Activated naive CD4-positive, alpha-beta T cell treated with anti-CD3 and anti-CD28 coated beads, Interleukin-2, amount 50 U/mL, for 24 hours (primary cell): ENCODE data around the gene ZNF365.
A peak's percentile ranks its signal among the peaks of the same experiment; 100 is the strongest.
"Not testable (repeated sequence)": the region's sequence is repeated elsewhere in the genome, so short reads cannot be mapped to it uniquely, and the experiment has no call there.

Source experiments
- H3K27ac Mint-ChIP-seq: one replicate; pipeline ENCODE4 v1.8.0; 2021; ENCODE audit warnings: mild to moderate bottlenecking, mixed read lengths
- H3K27me3 Mint-ChIP-seq: one replicate; pipeline ENCODE4 v1.8.0; 2021; ENCODE audit warnings: mixed read lengths
- H3K36me3 Mint-ChIP-seq: one replicate; pipeline ENCODE4 v1.8.0; 2021; ENCODE audit warnings: mixed read lengths
- H3K4me1 Mint-ChIP-seq: one replicate; pipeline ENCODE4 v1.8.0; 2021; ENCODE audit warnings: mixed read lengths
- H3K4me3 Mint-ChIP-seq: one replicate; pipeline ENCODE4 v1.8.0; 2021; ENCODE audit warnings: mild to moderate bottlenecking, mixed read lengths
- H3K9me3 Mint-ChIP-seq: one replicate; pipeline ENCODE4 v1.8.0; 2021; ENCODE audit warnings: mixed read lengths

The ZNF365 gene

DNA sequence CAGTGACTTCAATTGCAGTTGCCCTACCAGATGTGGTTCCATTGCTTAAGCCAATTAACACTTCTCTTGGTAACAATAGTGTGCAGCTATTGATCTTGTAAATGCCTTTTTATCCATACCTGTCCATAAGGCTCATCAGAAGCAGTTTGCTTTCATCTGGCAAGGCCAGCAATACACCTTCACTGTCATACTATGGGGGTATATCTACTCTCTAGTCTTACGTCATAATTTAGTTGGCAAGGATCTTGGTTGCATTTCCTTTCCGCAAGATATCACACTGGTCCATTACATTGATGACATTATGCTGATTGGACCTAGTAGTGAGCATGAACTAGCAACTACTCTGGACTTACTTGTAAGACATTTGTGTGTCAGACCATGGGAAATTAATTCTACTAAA lies 17.7 kb upstream of the ZNF365 start:
- Mint-ChIP-seq H3K4me3 (no peak overlapping the region), H3K9me3 (peaks cover 21% of the 10 kb centered on the region), H3K27me3 (no peaks in the 10 kb centered on the region), H3K4me1 (peaks cover 40% of the 10 kb centered on the region), H3K27ac (no peak overlapping the region), H3K36me3 (peaks cover 5% of the 10 kb centered on the region)

DNA sequence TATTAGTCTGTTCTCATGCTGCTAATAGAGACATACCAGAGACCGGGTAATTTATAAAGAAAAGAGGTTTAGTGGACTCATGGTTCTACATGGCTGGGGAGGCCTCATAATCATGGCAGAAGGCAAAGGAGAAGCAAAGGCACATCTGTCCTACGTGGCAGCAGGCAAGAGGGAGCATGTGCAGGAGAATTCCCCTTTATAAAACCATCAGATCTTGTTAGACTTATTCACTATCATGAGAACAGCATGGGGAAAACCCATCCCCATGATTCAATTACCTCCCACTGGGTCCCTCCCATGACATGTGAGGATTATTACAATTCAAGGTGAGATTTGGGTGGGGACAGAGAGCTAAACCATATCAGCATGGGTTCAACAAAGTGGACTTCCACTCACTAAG lies 16.0 kb upstream of the ZNF365 start:
- Mint-ChIP-seq H3K4me3 (peak overlapping the region; percentile 16), H3K4me1 (peaks cover 25% of the 10 kb centered on the region), H3K9me3 (peaks cover 21% of the 10 kb centered on the region), H3K27ac (peak overlapping the region; percentile 79)
- H3K36me3 Mint-ChIP-seq, H3K27me3 Mint-ChIP-seq: not testable (repeated sequence)

DNA sequence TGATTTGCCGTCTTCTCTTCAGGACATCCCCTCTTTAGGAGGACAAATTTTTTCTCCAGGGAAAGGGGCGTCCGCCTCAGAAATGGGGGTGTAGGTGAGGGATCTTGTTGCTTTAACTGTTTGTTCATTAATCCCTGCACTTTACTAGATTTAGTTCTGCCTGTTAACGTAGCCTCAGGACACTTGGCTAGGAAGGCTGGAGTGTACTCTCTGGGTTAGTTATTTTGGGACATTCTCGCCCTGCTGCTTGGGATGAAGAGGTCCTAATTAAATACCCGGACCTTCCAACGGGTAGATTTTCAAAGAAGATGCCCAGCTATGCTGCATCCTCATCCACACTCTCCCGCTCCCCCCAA lies 552 bp upstream of the ZNF365 start:
- H3K9me3 Mint-ChIP-seq = no peaks in the 10 kb centered on the region
- H3K4me1 Mint-ChIP-seq = peaks cover 10% of the 10 kb centered on the region
- H3K27me3 Mint-ChIP-seq = peaks cover 11% of the 10 kb centered on the region
- H3K36me3 Mint-ChIP-seq = no peaks in the 10 kb centered on the region
- H3K27ac Mint-ChIP-seq = no peak overlapping the region
- peak overlapping the region; percentile 79 for H3K4me3 Mint-ChIP-seq

DNA sequence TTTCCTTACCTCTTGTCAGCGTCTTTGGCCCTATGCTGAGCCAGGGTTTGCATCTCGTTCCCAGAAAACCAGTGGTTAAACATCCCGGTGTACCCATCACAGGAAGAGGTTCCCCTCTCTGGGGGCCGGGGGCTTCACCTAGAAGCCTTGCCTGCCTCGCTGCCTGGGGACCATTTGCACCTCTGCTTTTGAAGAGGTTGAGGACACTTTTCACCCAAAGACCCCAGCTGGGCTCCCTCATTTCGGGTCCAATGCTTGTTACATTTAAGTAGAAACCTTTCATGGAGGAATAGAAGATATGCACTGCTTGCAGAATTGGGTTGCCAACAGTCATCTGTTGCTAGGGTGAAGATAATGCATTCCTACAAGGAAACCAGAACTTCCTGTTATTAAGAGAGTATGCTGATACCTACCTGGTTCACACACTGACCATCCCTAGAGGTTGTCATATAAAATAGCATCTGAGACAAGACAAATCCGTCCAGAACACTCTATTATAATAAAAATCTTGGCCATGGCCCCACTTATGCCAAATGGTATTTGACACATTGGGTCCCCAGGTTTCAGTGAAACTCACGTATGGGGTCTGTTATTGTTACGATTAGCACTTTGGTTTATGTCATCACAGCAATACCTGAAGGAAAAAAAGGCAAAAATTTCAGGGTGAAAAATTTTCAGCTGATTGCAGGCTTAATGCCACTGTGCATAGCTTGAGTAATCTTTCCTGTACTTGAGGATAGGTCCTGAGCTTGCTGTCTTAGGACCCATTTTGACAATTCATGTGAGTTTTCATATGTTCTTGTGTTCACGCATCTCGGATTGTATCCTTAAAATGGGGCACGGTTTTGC lies 917 bp downstream of the ZNF365 start:
- H3K27me3 Mint-ChIP-seq = peaks cover 11% of the 10 kb centered on the region
- H3K9me3 Mint-ChIP-seq = no peaks in the 10 kb centered on the region
- peaks cover 10% of the 10 kb centered on the region for H3K4me1 Mint-ChIP-seq
- H3K4me3 Mint-ChIP-seq = peak overlapping the region; percentile 85
- no peak overlapping the region for H3K27ac Mint-ChIP-seq
- no peaks in the 10 kb centered on the region for H3K36me3 Mint-ChIP-seq

DNA sequence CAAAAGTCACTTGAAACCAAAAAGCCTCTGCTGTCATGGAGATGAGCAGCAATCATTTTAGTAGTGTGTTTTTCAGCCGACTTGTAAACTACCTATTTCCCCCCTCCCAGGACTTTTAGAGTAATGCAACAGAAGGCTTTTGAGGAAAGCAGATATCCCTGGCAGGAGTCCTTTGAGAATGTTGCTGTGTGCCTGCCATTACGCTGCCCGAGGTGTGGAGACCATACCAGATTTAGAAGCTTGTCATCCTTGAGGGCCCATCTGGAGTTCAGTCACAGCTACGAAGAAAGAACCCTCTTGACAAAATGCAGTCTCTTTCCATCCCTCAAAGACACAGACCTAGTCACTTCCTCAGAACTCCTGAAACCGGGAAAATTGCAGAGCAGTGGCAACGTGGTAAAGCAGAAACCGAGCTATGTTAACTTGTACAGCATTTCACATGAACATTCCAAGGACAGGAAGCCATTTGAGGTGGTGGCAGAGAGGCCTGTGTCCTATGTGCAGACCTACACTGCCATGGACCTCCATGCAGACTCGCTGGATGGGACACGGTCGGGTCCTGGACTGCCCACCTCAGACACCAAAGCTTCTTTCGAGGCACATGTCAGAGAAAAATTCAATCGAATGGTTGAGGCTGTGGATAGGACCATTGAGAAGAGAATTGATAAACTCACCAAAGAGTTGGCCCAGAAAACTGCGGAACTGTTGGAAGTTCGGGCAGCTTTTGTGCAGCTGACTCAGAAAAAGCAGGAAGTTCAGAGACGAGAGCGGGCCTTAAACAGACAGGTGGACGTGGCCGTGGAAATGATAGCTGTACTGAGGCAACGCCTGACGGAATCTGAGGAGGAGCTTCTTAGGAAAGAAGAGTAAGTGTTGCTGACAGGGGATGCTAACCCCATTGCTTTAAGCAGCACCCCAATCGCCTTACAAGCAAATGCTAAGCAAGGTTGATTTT lies 2.2 kb downstream of the ZNF365 start:
- Mint-ChIP-seq H3K9me3 (no peaks in the 10 kb centered on the region), H3K27me3 (peaks cover 11% of the 10 kb centered on the region), H3K36me3 (no peaks in the 10 kb centered on the region), H3K4me3 (no peak overlapping the region), H3K27ac (no peak overlapping the region), H3K4me1 (peaks cover 10% of the 10 kb centered on the region)

- Mint-ChIP-seq H3K9me3 (no peaks in the 10 kb centered on the region), H3K27ac (no peak overlapping the region)
These were observed 2.9 kb downstream of the ZNF365 start for GRCh38 chr10:62377026-62377415.

GRCh38 chr10:62377966-62378365 lies 3.8 kb downstream of the ZNF365 start:
- Mint-ChIP-seq H3K4me1 (peaks cover 10% of the 10 kb centered on the region), H3K4me3 (no peak overlapping the region), H3K9me3 (no peaks in the 10 kb centered on the region), H3K36me3 (no peaks in the 10 kb centered on the region), H3K27me3 (peaks cover 11% of the 10 kb centered on the region), H3K27ac (no peak overlapping the region)

More at GRCh38 chr10:62377026-62377415, 2.9 kb downstream of the ZNF365 start:
- Mint-ChIP-seq H3K4me1 (peaks cover 10% of the 10 kb centered on the region), H3K4me3 (no peak overlapping the region), H3K27me3 (peaks cover 11% of the 10 kb centered on the region), H3K36me3 (no peaks in the 10 kb centered on the region)

DNA sequence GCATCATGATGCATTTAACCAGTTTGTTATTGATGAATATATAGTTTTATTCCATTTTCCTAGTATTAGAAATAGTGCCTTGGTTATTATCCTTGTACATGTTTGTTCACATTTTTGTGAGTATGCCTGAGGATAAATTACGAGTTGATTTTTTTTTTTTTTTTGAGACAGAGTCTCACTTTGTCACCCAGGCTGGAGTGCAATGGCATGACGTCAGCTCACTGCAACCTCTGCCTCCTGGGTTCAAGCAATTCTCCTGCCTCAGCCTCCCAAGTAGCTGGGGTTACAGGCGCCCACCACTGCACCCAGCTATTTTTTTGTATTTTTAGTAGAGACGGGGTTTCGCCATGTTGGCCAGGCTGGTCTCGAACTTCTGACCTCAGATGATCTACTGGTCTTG lies 4.7 kb downstream of the ZNF365 start:
- not testable (repeated sequence) for H3K27me3 Mint-ChIP-seq, H3K4me3 Mint-ChIP-seq, H3K4me1 Mint-ChIP-seq

GRCh38 chr10:62379394-62379793 lies 5.2 kb downstream of the ZNF365 start:
- Mint-ChIP-seq H3K4me1 (peaks cover 11% of the 10 kb centered on the region), H3K27me3 (peaks cover 7% of the 10 kb centered on the region), H3K27ac (peak overlapping the region; percentile 24), H3K9me3 (no peaks in the 10 kb centered on the region), H3K36me3 (no peaks in the 10 kb centered on the region), H3K4me3 (no peak overlapping the region)

More for the DNA sequence above, 4.7 kb downstream of the ZNF365 start:
- not testable (repeated sequence) for H3K27ac Mint-ChIP-seq, H3K9me3 Mint-ChIP-seq, H3K36me3 Mint-ChIP-seq

DNA sequence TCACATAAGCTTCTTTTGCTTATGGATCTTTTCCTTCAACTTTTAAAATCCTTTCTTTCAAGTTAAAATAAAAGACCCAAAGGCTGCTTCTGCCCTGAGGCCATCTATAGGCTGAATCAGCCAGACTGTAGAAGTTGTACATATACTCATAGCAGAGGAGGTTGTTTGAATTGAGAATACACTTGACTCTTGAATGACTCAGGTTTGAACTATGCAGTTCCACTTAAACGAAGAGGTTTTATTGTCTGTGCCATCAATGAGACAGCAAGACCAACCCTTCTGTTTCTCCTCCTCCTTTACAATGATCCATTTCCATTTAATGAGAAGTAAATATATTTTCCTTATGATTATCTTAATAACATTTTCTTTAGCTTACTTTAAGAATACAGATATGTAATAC lies 5.8 kb downstream of the ZNF365 start:
- Mint-ChIP-seq H3K4me1 (peaks cover 13% of the 10 kb centered on the region), H3K36me3 (no peaks in the 10 kb centered on the region), H3K4me3 (no peak overlapping the region), H3K27ac (no peak overlapping the region), H3K9me3 (no peaks in the 10 kb centered on the region), H3K27me3 (peaks cover 3% of the 10 kb centered on the region)

DNA sequence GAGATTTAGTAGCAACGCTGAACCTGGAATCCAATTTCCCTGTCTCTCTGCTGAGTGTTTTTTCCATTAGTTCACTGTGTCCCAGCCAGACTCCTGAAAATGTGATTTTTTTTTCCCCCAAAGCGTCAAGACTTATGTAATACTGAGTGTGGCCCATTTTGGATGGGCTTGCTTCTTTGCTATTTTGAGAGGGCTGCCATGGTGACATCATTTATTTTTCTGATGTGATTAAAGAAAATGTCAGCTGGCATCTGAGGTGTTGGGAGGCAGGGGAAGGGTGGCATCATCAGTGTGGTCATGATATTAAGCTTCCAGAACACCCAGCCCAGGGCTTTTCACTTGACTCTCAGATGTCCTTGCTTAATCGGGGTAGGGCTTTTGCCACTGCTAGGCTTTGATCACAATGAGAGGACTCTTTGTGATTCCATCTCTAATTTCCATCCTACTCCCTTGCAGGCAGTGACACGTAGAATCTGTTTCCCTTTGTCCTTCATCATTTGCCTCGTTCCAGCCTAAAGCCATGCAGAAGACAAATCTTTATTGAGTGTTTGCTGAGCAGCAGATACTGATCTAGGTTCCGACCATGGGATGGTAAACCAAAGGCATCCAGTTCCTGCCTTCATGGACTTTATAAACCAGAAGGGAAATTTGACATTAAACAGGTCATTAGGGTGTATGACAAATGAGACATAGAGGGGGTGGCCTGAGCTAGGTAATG lies 7.4 kb downstream of the ZNF365 start:
- Mint-ChIP-seq H3K36me3 (no peaks in the 10 kb centered on the region), H3K4me1 (peaks cover 14% of the 10 kb centered on the region), H3K27ac (no peak overlapping the region), H3K9me3 (no peaks in the 10 kb centered on the region), H3K4me3 (no peak overlapping the region), H3K27me3 (no peaks in the 10 kb centered on the region)

- H3K27me3 Mint-ChIP-seq = no peaks in the 10 kb centered on the region
- no peaks in the 10 kb centered on the region for H3K9me3 Mint-ChIP-seq
- no peak overlapping the region for H3K4me3 Mint-ChIP-seq
- peaks cover 14% of the 10 kb centered on the region for H3K4me1 Mint-ChIP-seq
- H3K36me3 Mint-ChIP-seq = no peaks in the 10 kb centered on the region
- no peak overlapping the region for H3K27ac Mint-ChIP-seq
These were observed 8.7 kb downstream of the ZNF365 start for GRCh38 chr10:62382831-62383230.

- Mint-ChIP-seq H3K27me3 (no peaks in the 10 kb centered on the region), H3K27ac (no peak overlapping the region), H3K4me3 (no peak overlapping the region), H3K4me1 (peaks cover 14% of the 10 kb centered on the region), H3K9me3 (no peaks in the 10 kb centered on the region), H3K36me3 (no peaks in the 10 kb centered on the region)
These were observed 9.9 kb downstream of the ZNF365 start for GRCh38 chr10:62384057-62384446.

DNA sequence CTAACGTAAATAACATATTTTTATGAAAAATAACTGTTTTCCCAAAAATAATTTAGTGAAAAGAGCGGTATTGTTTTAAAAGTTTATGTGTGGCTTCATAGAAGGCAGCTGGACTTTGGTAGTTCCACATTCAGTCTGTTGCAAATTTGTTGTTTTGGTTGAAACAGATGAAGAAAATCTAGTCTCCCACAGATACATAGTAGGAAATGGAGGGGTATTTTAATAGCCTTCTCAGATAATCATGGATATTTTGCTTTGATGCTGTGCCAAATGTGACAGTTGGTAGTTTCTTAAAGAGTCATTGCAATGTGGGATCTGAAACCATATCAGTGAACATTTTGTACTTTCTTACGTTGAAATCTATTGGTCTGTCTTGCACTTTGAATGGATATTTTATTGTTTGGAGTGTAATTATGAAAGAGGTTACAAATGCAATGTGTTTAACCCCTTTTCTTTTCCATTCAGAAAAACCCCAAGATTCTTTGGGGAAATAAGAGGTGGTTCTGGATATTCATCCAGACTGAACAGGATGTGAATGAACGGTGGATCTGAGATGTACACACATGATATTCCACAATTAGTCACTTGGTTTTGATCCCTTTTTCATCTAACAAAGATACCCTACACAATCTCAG lies 10.4 kb downstream of the ZNF365 start:
- Mint-ChIP-seq H3K27me3 (no peaks in the 10 kb centered on the region), H3K36me3 (no peaks in the 10 kb centered on the region), H3K27ac (no peak overlapping the region), H3K4me3 (no peak overlapping the region), H3K4me1 (peaks cover 14% of the 10 kb centered on the region), H3K9me3 (no peaks in the 10 kb centered on the region)
